ENCODE results near the gene CMIP.

The CMIP gene

DNA sequence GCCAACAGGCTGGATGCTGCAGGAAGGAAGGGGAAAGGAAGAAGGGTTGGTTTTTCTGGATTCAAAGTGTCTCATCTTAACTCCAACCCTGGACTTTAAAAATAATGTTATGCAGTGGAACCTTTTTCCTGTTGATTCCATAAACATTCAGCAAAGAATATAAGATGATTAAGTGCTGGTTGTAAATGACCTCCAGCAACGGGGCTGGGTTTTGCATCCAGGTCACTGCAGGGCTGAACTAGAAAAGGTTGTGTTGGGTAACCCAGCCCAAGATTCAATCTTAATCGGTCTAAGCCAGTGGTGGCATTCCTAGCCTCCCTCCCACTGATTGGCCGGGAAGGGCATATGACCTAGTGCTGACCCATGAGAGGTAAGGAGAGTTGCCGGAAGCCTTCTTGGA is 300.3 kb downstream of the CMIP start:
- H3K79me2 ChIP-seq (ENCODE audit: insufficient read depth, low read length): peaks cover 68% of the 10 kb centered on the region

DNA sequence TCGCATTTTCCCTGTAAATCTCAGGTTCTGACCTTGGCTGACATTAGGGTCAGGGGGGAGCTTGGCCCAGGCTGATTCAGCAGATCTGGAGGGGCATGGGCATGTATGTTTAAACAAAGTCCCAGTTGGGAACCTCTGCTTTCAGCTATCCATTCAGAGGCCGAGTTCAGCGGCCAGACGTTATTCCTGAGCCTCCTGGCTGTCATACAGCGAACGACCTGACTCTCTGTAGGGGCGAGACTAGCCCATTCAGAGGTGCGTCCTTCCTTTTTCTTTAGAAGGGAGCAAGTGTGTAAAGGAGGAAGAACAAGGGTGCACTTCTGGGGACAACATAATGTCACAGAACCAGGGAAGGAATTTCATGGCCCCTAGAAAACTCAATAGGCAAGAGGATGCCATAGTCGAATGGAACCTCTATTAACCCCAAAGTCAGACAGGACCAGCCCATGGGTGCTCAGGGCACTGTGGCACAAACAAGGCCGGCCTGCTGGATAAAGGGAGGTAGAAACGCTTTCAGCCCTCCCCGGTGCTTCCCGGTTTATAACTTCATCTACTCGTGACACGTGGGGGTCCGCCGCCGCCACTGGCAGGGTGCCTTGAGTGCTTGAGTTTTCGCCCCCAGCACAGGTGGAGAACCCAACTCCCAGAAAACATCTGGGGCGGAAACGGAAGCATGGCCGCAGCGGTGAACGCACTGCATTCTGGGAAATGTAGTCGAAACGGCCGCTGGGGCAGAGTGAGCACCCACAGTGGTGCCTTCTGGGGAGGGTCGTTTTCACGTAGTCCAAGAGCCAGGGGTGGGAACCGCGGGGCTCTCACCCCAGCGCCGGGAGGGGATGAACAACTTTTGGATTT is 301.3 kb downstream of the CMIP start:
- no peaks in the 10 kb centered on the region for H3K9me3 ChIP-seq (ENCODE audit: insufficient read depth, low read length)
- H3F3A ChIP-seq (ENCODE audit: insufficient read depth): peaks cover 34% of the 10 kb centered on the region
- H3K9ac ChIP-seq (ENCODE audit: low read length): peak overlapping the region; percentile 54
- H3K4me3 ChIP-seq (ENCODE audit: insufficient read depth, low read length, poor library complexity, severe bottlenecking): peak overlapping the region; percentile 40
- H3K79me2 ChIP-seq (ENCODE audit: insufficient read depth, low read length): peaks cover 64% of the 10 kb centered on the region
- no peaks in the 10 kb centered on the region for H4K20me1 ChIP-seq (ENCODE audit: low read depth, low read length)
- H3K4me2 ChIP-seq (ENCODE audit: low read depth, low read length, poor library complexity, severe bottlenecking): peak overlapping the region; percentile 72
- peak overlapping the region; percentile 2 for H2AFZ ChIP-seq (ENCODE audit: low read depth, low read length, severe bottlenecking)
- H3K27me3 ChIP-seq (ENCODE audit: low read length): no peaks in the 10 kb centered on the region
- TF ChIP-seq, protein P1, sequence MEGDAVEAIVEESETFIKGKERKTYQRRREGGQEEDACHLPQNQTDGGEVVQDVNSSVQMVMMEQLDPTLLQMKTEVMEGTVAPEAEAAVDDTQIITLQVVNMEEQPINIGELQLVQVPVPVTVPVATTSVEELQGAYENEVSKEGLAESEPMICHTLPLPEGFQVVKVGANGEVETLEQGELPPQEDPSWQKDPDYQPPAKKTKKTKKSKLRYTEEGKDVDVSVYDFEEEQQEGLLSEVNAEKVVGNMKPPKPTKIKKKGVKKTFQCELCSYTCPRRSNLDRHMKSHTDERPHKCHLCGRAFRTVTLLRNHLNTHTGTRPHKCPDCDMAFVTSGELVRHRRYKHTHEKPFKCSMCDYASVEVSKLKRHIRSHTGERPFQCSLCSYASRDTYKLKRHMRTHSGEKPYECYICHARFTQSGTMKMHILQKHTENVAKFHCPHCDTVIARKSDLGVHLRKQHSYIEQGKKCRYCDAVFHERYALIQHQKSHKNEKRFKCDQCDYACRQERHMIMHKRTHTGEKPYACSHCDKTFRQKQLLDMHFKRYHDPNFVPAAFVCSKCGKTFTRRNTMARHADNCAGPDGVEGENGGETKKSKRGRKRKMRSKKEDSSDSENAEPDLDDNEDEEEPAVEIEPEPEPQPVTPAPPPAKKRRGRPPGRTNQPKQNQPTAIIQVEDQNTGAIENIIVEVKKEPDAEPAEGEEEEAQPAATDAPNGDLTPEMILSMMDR (IDR thresholded peaks at IDR 0.05; ENCODE audit: insufficient read depth, low read length, poor library complexity, severe bottlenecking): no peak
- no peak for TF ChIP-seq EZH2phosphoT487 (conservative IDR thresholded peaks at IDR 0.05; ENCODE audit: low read length)
- H3K36me3 ChIP-seq (ENCODE audit: low read length): no peaks in the 10 kb centered on the region
- no peaks in the 10 kb centered on the region for H3K9me2 ChIP-seq (replicated peaks; ENCODE audit: insufficient read depth, low read length)
- peak overlapping the region; percentile 47 for H3K27ac ChIP-seq (ENCODE audit: low read depth, low read length)

More for the DNA sequence above, 300.3 kb downstream of the CMIP start:
- Histone ChIP-seq H3K9me2 (replicated peaks; ENCODE audit: insufficient read depth, low read length) (no peaks in the 10 kb centered on the region), H3K9me3 (ENCODE audit: insufficient read depth, low read length) (no peaks in the 10 kb centered on the region), H4K20me1 (ENCODE audit: low read depth, low read length) (no peaks in the 10 kb centered on the region), H2AFZ (ENCODE audit: low read depth, low read length, severe bottlenecking) (no peak overlapping the region), H3K4me3 (ENCODE audit: insufficient read depth, low read length, poor library complexity, severe bottlenecking) (no peak overlapping the region), H3K9ac (ENCODE audit: low read length) (no peak overlapping the region), H3K27ac (ENCODE audit: low read depth, low read length) (no peak overlapping the region), H3K36me3 (ENCODE audit: low read length) (no peaks in the 10 kb centered on the region), H3F3A (ENCODE audit: insufficient read depth) (peaks cover 37% of the 10 kb centered on the region), H3K4me2 (ENCODE audit: low read depth, low read length, poor library complexity, severe bottlenecking) (peak overlapping the region; percentile 72), H3K27me3 (ENCODE audit: low read length) (no peaks in the 10 kb centered on the region)
- TF ChIP-seq, protein P1 (IDR thresholded peaks at IDR 0.05; ENCODE audit: insufficient read depth, low read length, poor library complexity, severe bottlenecking): no peak
- TF ChIP-seq EZH2phosphoT487 (conservative IDR thresholded peaks at IDR 0.05; ENCODE audit: low read length): no peak

DNA sequence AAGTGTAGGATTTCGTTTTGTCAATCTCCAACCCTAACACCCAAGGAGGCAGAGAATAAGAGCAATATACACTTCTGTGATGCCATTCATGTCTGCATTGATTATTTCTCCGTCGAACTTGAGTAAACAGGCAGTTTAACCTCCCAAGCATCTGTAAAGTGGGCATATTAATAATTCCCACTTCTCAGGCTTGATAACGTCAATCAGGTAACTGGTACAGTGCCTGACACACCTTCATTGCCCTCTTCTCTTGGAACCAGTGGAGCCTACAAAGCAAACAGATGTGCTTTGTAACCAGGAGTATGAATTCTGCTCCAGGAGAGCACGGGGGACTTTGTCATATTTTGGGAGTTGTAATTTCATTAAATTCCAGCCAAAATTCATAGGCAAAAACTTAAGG is 302.0 kb downstream of the CMIP start:
- Histone ChIP-seq H4K20me1 (ENCODE audit: low read depth, low read length) (no peaks in the 10 kb centered on the region), H2AFZ (ENCODE audit: low read depth, low read length, severe bottlenecking) (peak overlapping the region; percentile 2), H3K27me3 (ENCODE audit: low read length) (no peaks in the 10 kb centered on the region), H3K4me2 (ENCODE audit: low read depth, low read length, poor library complexity, severe bottlenecking) (peak overlapping the region; percentile 72), H3F3A (ENCODE audit: insufficient read depth) (peaks cover 37% of the 10 kb centered on the region), H3K9me2 (replicated peaks; ENCODE audit: insufficient read depth, low read length) (no peaks in the 10 kb centered on the region), H3K79me2 (ENCODE audit: insufficient read depth, low read length) (peaks cover 58% of the 10 kb centered on the region), H3K9ac (ENCODE audit: low read length) (peak overlapping the region; percentile 54), H3K4me3 (ENCODE audit: insufficient read depth, low read length, poor library complexity, severe bottlenecking) (peak overlapping the region; percentile 40), H3K9me3 (ENCODE audit: insufficient read depth, low read length) (no peaks in the 10 kb centered on the region), H3K27ac (ENCODE audit: low read depth, low read length) (no peak overlapping the region), H3K36me3 (ENCODE audit: low read length) (no peaks in the 10 kb centered on the region)
- no peak for TF ChIP-seq EZH2phosphoT487 (conservative IDR thresholded peaks at IDR 0.05; ENCODE audit: low read length)
- TF ChIP-seq, protein P1 (IDR thresholded peaks at IDR 0.05; ENCODE audit: insufficient read depth, low read length, poor library complexity, severe bottlenecking): no peak
